KBM-7 (cell line): Measurements from ENCODE around the gene CLDN9.

ENCODE experiments used
- DNase-seq: peaks from one replicate; pipeline ENCODE4 v3.0.0-alpha.2; 2015
- in situ Hi-C: fragments of 300-500 bp; cut with MboI; formaldehyde crosslinking; loops from 2 replicates; pipeline ENCODE4 v1.14.3; 2020; ENCODE audit warnings: low sequenced_read_pairs, low pct_unique_long_range_greater_than_20kb, mixed read lengths

The CLDN9 gene

GRCh38 chr16:3026609-3027488, 14.1 kb downstream of the CLDN9 start:
- in situ Hi-C loops: no loop called here

GRCh38 chr16:3027489-3027795, 14.7 kb downstream of the CLDN9 start:
- DNase-seq: no peak
- in situ Hi-C loops: no loop called here

More at GRCh38 chr16:3026609-3027488, 14.1 kb downstream of the CLDN9 start:
- DNase-seq: no peak

- DNase-seq: peak; percentile 81
- in situ Hi-C loops: no loop called here
Measured at GRCh38 chr16:3027983-3028715, 15.4 kb downstream of the CLDN9 start.

- DNase-seq: no peak
- in situ Hi-C loops: no loop called here
Measured at GRCh38 chr16:3028716-3029319, 16.1 kb downstream of the CLDN9 start.

GRCh38 chr16:3029491-3030221, 16.9 kb downstream of the CLDN9 start:
- peak; percentile 34 for DNase-seq
- in situ Hi-C loops: no loop called here

GRCh38 chr16:3030222-3031212, 17.8 kb downstream of the CLDN9 start:
- in situ Hi-C loops: no loop called here
- DNase-seq: no peak

GRCh38 chr16:3032624-3033023, 19.9 kb downstream of the CLDN9 start:
- no peak for DNase-seq
- in situ Hi-C loops: no loop called here

- DNase-seq: no peak
- in situ Hi-C loops: no loop called here
Measured at GRCh38 chr16:3035289-3035971, 22.7 kb downstream of the CLDN9 start.

- in situ Hi-C loops: no loop called here
- no peak for DNase-seq
Measured at GRCh38 chr16:3035972-3036725, 23.4 kb downstream of the CLDN9 start.

- no peak for DNase-seq
- in situ Hi-C loops: no loop called here
Measured at GRCh38 chr16:3036726-3037315, 24.1 kb downstream of the CLDN9 start, which contains the start of gene BICDL2. Gene BICDL2, minus strand, starts transcription at chr16:3036944. Its CDS starts 1,448 bp downstream, at chr16:3035496.

GRCh38 chr16:3038256-3038655, 25.5 kb downstream of the CLDN9 start:
- no peak for DNase-seq
- in situ Hi-C loops: no loop called here

- DNase-seq: no peak
- in situ Hi-C loops: no loop called here
Measured at GRCh38 chr16:3038896-3039295, 26.2 kb downstream of the CLDN9 start.

- DNase-seq: no peak
- in situ Hi-C loops: no loop called here
Measured at GRCh38 chr16:3042376-3042775, 29.7 kb downstream of the CLDN9 start.

GRCh38 chr16:3044708-3045107, 32.0 kb downstream of the CLDN9 start:
- no peak for DNase-seq
- in situ Hi-C loops: no loop called here

GRCh38 chr16:3045758-3046640, 33.3 kb downstream of the CLDN9 start, which contains the start of gene MMP25:
Gene MMP25, plus strand, starts transcription at chr16:3046561. Its CDS starts 357 bp downstream, at chr16:3046918.
- in situ Hi-C loops: no loop called here
- peak; percentile 59 for DNase-seq
